K562 treated with DMSO at 1 percent for 12 hours (cell line): ENCODE measurements around the gene CT47A1. TPM values are rescaled to one million over a fixed set of nuclear protein-coding genes. Genes with fewer than 3 reads are reported as not detected.

Experiments used
- total RNA-seq: library from RNA; unstranded; fragments of 300-600 nt; gene quantifications from 2 replicates; pipeline ENCODE4 v1.2.3, GENCODE V29; 2022; ENCODE audit not compliant: insufficient read depth

The CT47A1 gene
- total RNA-seq = not detected in 2 replicates

GRCh38 chrX:120985660-120986059 lies at the start of gene CT47A1:
Gene CT47A1 (minus strand): TSS chrX:120985760. CDS start chrX:120985529, 231 bp downstream.

GRCh38 chrX:120956500-120956899 lies 29.1 kb downstream of the CT47A1 start, which contains the start of gene CT47A7:
Gene CT47A7 (minus strand): TSS chrX:120956600. CDS start chrX:120956345, 255 bp downstream.

Other genes starting within 250 kb of the CT47A1 start
- gene CT47B1, start 109.9 kb downstream of the CT47A1 start, total RNA-seq = 2.4 and 4.8 TPM in 2 replicates
- not detected in 2 replicates for gene CT47A11, start 48.6 kb downstream of the CT47A1 start, total RNA-seq
- not detected in 2 replicates for gene CT47A10, start 43.7 kb downstream of the CT47A1 start, total RNA-seq
- not detected in 2 replicates for gene CT47A9, start 38.9 kb downstream of the CT47A1 start, total RNA-seq
- gene CT47A8, start 34.0 kb downstream of the CT47A1 start, total RNA-seq = not detected in 2 replicates
- gene CT47A7, start 29.2 kb downstream of the CT47A1 start, total RNA-seq = not detected in 2 replicates
- gene CT47A6, start 24.3 kb downstream of the CT47A1 start, total RNA-seq = not detected in 2 replicates
- not detected in 2 replicates for gene CT47A5, start 19.4 kb downstream of the CT47A1 start, total RNA-seq
- not detected in 2 replicates for gene CT47A4, start 14.6 kb downstream of the CT47A1 start, total RNA-seq
- not detected in 2 replicates for gene CT47A3, start 9.7 kb downstream of the CT47A1 start, total RNA-seq
- gene CT47A2, start 4.8 kb downstream of the CT47A1 start, total RNA-seq = not detected in 2 replicates
- gene GLUD2, start 61.9 kb upstream of the CT47A1 start, total RNA-seq = 3.0 and 5.0 TPM in 2 replicates